ENCODE data around the gene RBM5. TPM values are rescaled to one million over a fixed set of nuclear protein-coding genes. Genes with fewer than 3 reads are reported as not detected.

The RBM5 gene
- total RNA-seq, 1 donor from 2014 or later: 132 TPM

DNA sequence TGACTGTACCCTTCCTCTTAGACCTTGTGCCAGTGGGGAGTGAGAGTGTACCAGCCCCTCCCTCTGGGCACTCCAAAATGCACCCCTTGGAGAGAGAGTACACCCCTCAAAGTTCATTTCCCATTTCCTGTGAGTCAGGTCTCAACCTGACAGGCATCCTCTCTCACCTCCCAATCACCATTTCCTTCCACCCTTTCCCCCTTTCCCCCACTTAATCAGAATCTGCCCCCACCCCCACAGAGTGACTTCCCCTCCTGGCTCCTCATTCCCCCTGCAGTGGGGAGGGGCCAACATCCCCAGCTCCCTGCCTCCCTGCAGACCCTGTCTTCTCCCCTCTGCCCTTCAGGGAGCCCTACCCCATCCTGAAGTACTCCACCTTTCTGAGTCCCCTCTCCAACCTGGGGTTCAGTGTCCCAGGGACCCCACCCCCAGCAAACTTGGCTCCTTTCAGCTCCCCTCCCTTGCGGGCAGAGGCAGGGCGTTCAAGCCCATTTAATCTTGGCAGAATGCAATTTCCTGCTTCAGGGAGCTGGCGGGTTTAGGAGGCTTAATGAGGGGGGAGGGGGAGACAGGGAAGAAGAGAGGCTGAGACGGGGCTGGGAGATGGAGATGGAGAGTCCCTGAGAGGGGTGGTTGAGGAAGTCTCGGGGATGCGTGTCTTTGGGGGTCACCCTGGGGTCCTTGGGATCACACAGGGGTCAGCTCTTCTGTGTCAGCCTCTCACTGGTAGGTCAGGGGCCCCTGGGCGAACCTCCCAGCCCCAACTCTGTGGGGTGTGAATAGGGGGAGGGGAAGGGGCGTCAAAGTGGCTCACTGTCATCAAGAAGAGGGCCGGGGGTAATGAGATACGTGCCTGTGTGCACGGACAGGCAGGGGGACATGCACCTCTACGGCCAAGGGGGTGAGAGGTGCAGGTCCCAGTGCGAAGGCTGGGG, 49.8 kb downstream of the RBM5 start:
- DNase-seq (ENCODE audit: low spot score): no peak

DNA sequence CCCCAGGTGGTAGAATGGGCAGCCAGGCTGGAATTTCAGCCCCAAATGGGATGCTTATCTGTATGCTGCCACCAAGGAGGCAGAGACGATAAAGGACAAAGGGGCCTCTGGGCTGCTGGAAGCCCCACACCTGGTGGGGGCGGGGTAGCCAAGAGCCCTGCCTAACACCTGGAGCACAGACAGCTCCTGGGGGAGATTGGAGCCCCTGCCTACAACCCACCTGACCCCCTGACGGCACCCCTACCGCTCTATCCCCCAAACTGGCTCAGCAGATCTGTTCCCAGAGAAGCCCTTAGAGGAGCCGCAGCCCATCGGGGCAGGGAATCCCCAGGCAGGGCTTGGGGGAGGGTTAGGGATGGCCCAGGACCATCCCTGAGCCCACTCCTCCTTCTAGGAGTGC, 50.6 kb downstream of the RBM5 start:
- DNase-seq (ENCODE audit: low spot score): no peak

DNA sequence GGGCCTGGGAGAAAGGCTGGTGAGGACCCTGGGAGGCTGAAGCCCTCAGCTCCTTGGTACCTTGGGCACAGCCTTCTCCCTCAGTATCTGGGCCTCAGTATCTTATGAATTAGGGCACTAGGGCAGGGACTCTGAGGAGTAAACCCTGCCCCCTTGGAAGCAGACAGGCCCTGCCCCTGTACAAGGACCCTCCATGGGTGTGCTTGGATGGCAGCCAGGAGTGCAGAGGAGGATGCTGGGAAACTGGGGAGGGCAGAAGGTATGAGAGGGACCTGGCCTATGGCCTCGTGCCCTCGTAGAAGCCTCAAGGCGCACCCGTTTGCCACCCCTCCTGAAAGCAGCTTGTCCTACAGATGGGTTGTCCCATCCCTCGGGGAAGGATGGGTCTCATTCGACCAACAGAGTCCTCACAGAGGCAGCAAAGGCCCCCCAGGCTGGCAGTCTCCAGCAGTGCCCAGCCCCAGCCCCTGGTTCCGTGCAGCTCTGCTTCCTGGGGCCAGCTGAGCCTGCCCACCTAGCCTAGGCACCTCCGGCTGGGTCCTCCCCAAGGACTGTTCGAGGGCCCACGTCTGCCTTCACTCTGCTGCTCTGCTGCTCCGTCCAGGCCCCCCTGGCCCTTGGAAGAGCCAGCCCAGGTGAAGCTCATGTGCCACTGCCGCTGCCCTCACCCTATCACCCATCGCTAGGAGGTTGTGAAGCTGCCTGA, 51.2 kb downstream of the RBM5 start:
- DNase-seq (ENCODE audit: low spot score): no peak

DNA sequence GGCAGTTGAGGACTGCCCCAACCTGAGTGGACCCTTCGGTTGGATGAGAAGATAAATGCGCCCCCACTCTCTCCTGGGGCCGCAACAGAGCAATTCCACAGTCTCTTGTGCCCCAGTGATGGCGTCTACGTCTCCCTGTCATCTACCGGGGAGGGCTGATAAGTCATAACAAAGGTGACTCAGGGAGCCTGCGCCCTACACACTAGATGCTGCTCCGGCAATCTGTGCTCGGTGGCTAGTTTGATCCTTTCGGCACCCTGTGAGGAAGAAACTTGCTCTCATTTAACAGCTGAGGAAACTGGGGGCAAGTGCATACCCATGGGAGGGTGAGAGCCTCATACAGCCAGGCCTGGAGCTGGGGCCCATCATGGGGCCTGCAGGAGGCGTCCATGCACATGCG, 52.3 kb downstream of the RBM5 start:
- DNase-seq (ENCODE audit: low spot score): no peak

DNA sequence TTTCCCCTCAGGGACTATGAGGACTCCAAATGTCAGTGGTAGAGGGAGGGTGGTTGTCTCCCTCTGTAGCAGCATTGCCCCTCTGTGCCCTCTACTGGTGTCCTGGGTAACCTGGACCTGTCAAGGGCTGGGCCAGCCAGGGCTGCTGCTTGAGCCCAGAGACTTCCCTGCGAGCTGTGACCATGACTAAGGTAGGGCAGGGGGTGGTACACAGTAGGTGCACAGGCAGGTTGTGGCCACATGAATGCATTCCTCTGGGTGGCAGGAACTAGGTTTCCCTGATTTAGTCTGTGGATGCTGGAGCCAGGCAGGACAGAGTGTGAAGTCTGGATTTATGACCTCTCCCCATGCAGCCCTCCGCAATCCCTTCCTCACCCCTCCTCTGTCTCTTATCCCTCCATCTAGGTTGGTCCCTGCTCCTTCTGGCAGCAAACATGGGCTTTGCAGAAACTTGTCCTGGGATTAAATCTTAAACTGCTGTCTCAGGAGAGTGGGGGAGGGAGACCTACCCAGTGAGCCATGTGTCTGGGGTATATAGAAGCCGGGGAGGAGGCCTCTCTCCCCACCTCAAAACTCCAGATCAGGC, 57.7 kb downstream of the RBM5 start:
- DNase-seq (ENCODE audit: low spot score): no peak

DNA sequence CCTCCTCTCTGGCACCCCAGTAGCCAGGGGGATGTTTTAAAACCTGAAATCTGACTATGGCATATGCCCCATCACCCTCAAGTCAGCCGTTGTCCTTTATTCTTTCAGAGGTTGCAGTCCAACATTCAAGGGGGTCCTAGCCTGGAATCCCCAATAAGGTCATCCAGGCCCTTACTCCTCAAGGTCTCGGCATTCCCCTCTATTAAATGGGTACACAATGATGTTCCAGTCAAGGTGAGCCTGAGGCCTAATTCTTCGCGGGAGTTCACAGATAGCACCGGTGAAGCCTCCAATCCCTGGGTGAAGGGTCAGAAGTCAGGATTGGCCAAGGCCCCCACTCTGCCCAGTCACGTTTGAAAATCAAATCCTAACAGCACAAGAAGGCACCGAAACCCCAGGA, 58.3 kb downstream of the RBM5 start:
- DNase-seq (ENCODE audit: low spot score): no peak

DNA sequence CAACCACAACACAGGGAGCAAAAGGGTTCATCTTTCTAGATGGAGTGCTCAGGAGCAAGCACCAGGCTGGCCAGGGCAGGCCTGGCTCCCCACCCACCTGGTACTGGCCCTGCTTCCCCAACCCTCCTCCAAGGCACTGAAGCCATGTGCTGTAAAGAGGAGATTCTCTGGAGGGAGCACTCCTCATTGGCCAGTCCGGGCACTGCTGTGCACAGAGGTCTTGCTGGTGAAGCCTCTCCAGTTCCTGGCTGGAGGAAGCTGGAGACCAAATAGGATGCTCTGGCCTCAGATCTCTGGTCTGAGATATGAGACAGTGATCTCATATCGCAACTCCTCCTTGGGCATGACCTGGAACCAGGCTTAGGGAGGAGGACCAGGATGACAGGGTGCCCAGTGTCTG, 58.7 kb downstream of the RBM5 start:
- DNase-seq (ENCODE audit: low spot score): no peak

DNA sequence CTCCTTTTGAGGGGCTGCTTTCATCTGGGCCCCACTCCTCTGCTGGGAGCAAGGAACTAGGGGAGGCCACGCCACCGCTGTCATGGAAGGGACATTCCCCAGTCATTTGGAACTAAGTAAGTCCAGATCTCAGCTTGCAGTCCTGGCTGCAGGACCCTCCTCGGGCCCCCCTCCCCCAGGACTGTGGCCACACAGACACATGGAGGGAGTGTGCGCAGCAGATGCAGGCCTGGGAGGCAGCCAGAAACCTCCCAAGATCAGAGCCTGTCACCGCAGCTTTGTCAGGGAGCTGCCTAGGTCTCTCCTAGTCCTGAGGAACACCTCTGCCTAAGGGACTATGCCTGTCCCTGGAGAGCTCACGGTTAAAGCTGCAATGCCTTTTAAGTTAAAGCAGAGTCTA, 59.1 kb downstream of the RBM5 start:
- no peak for DNase-seq (ENCODE audit: low spot score)

DNA sequence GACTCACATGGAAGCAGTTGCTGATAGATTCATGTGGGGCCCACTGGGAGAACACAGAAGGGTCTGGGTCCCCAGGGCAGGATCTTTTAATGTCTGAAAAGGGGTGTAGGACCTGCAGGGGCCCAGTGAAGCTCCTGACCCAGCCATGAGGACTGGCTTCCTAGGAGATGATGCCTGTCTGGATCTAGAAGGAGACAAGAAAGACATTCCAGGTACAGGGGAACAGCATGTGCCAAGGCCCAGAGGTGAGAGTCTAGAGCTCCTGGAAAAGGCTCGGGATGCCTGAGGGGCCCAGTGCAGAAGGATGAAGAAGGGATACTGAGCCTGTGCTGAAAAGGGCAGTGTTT, 61.7 kb downstream of the RBM5 start:
- no peak for DNase-seq (ENCODE audit: low spot score)

DNA sequence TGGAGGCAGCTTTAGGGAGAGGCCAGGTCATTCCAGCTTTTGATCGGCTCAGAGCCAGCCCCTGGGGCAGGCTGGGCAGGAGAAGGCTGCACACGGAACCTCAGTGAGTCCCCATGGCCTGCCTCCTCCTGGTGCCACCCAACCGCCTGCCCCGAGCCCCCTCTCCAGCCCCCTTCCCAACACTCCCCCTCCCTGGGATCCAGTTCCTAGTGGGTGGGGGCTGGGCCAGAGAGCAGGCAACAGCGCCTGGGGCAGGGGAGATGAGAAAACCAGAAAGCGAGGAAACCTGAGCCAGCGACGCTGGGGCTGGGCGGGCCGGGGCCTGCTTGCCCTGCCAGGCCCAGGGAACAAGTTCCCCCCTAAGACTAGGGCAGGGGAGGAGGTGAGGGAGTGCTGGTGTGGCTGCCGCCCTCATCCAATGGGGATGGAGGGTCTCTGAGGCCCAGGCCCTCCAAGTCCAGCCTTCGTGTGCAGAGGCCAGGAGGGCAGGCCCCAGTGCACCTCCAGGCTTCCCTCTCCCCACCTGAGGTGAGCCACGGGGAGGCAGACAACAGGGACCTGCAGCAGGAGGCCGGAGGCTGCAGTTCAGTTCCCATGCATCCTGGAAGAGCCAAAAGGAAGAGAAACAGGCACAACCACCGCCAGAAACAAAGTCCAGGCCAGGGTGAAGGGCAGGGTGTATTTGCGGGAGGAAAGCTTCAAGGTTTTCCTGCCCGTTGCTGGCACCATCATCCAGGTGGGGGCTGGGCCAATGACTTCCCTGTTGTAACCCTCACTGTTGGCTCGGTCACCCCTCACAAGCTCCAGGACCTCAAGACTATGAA, 62.4 kb downstream of the RBM5 start:
- DNase-seq (ENCODE audit: low spot score): no peak

DNA sequence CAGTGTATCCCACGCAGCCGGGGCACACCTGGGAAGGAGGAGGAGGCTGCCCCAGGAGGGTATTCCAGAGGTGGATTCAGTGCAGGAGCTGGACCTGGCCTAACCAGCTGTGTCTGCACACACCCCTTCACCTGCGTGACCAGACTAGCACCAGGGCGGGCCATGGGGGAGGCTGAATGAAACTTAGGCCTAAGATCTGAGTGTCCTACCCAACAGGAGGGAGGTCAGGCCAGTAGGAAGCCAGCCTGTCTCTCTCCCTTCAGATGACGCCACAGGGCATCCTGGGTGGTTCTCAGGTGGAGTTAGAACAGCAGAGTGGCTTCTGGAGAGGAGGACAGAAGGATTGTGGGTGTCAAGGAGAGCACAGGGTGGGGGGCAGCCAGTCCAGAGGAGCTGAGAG, 63.0 kb downstream of the RBM5 start:
- no peak for DNase-seq (ENCODE audit: low spot score)

DNA sequence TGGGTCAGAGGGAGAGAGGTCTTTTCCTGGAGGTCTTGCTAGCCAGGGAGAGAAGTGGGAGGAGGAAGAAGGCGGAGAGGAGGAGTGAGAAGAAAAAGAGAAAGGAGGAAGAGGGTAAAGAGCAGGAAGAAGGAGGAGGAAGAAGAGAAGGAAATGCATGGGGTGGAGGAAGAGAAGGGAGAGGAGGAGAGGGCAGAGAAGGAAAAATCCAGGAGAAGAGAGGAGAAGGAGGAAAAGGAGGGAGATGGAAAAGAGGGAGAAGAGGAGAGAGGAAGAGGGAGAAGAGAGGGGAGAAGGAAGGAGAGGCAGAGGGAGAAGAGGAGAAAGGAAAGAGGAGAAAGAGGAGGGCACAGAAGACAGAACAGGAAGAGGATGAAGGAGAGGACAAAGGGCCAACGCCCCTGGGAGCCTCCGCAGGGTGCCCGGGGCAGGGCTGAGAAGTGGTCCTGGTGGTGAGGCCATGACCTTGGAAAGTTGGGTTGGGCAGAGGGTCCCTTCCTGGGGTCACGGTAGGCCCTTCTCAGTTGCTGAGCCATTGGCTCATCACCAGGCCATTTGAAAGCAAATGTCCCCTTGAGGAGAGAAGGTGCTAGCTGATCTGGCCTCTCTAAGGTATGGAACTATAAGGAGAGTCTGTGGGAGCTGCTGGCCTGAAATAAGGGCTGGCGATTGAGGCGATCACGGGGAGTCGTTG, 65.2 kb downstream of the RBM5 start:
- no peak for DNase-seq (ENCODE audit: low spot score)

DNA sequence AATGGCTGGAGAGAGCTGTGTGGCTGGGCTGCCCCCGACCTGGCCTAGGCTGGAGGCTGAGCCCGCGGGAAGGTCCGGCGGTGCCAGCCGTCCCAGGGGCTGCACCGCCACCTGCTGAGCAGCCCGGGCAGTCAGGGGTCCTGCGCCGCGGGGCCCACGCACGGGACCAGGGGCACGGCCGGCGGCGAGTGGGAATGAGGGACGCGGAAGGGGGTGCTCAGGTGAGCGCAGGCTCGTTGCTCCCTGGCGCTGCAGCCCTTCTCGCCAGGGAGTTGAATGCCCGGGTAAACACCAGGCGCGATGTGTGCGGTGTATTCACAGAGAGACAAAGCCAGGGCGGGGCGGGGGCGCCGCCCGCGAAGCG, 65.7 kb downstream of the RBM5 start:
- no peak for DNase-seq (ENCODE audit: low spot score)

DNA sequence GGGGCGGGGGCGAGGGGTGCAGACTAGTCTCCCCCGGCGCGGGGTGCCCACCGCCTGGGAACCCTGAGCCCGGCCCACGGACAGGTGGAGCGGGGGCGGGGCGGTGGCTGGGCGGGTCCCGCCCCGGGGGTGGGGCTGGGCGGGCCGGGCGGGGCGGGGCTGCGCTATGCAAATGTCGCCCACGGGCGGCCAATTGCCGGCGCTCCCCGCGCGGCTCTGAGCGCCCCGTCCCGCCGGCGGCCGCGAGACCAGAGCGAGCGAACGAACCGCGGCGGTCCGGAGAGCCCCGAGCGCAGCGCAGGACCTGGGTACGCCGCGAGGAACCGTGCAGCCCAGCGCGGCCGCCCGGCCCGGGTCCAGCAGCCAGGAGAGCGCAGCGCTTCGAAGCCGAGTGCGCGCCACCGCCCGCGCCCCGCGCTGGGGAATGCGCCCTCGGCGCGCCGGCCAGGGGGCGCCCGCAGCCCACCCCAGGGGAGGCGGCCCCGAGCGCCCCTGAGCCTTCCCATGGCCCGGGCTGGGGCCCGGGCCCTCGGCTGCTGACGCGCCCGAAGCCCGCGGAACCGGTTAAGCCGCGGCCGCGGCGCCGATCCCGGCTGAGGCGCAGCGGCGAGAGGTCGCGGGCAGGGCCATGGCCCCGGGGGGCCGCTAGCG, 66.2 kb downstream of the RBM5 start, which contains the start of gene SEMA3F:
SEMA3F (plus strand) TSS at position 485 of the 651 bp plus-strand sequence. CDS start 4,299 bp downstream, outside the sequence.
- DNase-seq (ENCODE audit: low spot score): no peak

DNA sequence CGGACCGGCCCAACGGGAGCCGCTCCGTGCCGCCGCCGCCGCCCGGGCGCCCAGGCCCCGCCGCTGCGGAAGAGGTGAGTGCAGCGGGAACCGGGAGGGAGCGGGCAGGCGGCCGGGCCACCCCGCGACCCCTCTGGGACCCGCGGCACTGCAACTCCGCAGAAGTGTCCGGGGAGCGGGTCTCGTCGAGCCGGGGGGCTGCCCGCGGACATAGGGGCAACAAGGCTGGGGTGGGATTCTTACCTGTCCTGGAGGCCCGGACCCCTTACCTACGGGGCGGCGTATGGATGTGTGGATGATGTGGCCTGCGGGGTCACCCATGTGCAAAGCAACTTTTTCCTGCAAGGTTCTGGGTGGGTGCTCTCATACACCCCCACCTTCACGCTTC, 66.8 kb downstream of the RBM5 start:
- no peak for DNase-seq (ENCODE audit: low spot score)

DNA sequence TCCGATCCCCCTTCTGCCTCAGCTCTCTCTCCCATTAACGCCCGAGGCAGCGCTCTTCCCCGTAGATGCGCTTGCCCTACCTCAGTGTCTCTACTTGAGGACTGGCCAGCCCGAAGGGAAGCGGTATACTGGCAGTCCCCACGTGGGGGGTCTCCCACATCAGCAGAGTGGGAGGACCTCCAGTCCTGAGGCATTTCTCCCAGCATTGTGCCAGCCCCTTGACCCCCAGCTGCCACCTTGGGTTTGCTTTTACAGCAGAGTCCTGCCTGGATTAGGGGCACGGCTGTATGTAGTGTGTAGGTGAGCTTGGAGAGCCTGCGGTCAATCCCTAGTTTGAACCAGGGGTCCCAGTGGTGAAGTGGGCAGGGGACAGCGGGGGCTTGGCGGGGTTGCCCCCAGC, 67.2 kb downstream of the RBM5 start:
- no peak for DNase-seq (ENCODE audit: low spot score)

DNA sequence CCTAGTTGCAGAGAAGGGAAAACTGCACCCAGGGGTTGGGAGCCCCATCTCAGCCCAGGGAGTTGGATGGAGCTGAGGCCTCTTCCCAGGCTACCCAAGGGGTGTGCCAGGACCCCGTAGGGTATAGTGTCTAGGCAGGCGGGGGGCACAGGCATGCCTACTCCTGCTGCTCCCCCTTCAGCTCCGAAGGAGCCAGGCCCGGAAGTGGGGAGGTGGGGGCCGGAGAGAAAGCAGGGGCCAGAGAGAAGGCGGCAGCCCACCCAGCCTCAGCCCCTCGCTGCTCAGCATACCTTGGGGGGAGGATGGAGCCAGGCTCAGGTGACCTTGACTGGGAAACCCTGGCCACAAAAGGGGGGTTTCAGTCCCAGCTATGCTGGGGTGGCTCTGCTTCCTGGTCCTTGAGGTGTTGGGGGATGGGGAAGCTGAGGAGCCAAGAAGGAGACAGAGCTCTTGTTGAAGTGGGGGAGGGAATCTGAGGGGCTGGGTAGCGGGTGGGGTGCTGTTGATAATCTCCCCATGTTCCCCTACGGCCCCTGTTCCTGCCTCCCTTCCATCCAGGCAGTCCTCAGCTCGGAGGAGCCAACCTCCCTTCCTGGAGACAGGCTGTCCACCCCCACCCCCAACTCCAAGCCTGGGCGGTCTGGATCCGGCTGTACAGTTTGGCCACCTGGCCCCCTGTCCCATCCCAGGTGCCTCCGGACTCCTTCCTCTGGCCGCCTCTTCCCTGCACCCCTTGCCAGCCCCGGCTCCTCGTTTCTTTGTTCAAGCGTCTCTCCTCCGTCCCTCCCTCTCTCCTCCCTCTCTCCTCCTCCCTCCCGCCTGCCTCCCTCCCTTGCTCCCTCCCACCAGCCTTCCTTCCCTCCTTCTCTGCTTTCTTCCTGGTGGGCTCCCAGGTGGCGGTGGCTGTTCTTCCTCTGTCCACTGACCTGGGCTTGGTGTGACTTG, 68.1 kb downstream of the RBM5 start:
- DNase-seq (ENCODE audit: low spot score): no peak

DNA sequence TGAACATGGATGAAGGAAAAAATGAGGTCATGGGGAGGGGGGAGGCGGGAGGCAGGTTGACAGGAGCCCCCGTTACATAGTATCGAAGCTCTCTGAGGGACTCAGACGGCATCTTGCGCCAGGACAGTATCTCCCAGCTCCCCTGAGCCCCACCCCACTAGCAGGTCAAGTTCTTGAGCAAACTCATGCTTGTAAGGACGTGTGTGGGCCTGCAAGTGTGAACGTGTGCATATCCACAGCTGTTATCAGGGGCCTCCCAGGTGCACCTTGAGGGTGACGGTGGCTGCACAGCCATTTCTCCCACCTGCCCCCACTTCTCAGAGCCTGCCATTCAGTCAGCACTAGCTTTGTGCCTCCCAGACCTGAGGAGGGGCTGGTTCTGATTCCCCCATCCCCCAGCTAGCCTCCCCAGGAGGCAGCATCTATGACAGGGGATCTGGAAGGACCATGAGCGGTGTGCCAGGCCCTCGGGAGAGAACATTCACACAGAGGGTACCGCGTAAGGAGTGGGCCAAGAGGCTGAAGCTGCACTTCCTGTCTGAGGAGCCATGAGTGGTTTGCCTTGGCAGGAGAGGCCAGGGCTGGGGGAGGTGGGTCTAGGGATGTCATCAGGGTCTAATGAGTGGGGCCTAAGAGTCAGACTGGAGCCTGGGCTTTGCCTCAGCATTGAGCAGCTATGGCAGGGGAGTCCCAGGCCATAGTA, 69.3 kb downstream of the RBM5 start:
- DNase-seq (ENCODE audit: low spot score): no peak

All from mesenteric fat pad (tissue), 1 donor.